GM21515 (cell line): ENCODE measurements around the gene PDE11A.
"Not testable (repeated sequence)": the region's sequence is repeated elsewhere in the genome, so short reads cannot be mapped to it uniquely, and the experiment has no call there.

Experiments used
- ATAC-seq: cut with Tn5 transposase; IDR thresholded peaks from one replicate; pipeline ENCODE4 v1.9.1; 2021; ENCODE audit not compliant: unreplicated experiment

PDE11A gene

DNA sequence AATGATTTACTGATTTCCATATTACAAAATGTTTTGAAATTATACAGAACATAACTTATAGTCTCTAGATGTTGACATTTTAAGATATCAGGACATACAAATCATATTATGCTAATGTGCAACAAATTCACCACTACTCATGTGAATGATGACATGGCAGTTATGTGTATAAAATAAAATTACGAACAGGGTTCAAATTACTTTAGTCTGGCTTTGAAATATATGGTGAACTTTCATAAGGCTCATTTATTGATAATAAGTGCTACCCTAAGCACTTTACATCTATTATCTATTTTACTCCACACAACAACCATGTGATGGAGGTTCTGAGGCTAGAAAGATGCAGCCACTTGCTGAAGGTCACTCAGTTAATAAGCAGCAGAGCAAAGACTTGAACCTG lies 62.8 kb downstream of the PDE11A start:
- ATAC-seq = no peak

- ATAC-seq = no peak
Observed at GRCh38 chr2:178008636-178009289, 63.8 kb downstream of the PDE11A start.

- no peak for ATAC-seq
Observed at GRCh38 chr2:178006710-178007109, 65.9 kb downstream of the PDE11A start.

DNA sequence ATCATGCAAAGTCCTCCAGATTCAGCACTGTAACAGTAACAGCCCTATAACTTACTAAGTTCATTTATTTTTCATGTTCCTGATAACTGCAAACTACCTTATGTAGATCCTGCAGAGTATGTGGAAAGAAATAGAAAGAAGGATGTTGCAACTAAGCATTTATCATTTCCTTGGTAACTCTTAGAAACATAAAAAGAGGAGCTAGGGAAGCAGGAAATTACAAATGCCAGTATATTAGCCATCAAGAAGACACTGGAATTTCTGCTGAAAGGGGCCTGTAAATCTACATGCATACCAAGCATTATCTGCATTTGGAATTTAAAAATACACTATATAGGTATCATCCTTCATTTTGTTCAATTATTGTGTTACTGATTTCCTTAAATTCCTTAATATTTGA lies 66.8 kb downstream of the PDE11A start:
- no peak for ATAC-seq

DNA sequence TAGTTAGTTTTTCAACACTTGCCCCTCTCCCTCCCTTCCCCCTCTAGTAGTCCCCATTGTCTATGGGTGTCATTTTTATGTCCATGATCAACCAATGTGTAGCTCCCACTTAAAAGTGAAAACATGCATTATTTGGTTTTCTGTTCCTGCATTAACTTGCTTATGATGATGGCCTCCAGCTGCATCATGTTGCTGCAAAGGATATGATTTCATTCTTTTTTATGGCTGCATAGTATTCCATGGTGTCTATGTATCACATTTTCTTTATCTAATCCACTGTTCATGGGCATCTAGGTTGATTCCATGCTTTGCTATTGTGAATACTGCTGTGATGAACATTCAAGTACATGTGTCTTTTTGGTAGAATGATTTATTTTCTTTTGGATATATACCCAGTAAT lies 70.5 kb downstream of the PDE11A start:
- no peak for ATAC-seq

GRCh38 chr2:177998996-177999395 lies 73.6 kb downstream of the PDE11A start:
- no peak for ATAC-seq

DNA sequence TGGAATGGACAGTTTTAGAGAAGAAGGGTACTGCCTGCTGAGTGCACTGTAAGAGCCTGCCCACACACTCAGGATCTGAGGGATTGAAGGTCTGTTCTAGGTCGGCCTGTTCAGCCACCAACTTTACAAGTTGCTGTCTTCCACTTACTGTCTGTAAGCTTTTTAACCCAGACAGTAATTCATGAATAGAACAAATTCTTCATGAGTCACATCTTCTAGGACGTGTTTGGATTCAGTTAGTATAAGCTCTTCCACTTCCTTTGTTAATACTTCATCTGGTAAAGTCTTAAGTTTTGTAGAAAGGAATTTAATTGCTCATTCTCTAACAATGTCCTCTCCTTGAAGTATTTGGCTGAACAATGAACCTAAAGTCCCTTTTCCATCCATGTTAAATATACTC lies 74.6 kb downstream of the PDE11A start:
- ATAC-seq = no peak

DNA sequence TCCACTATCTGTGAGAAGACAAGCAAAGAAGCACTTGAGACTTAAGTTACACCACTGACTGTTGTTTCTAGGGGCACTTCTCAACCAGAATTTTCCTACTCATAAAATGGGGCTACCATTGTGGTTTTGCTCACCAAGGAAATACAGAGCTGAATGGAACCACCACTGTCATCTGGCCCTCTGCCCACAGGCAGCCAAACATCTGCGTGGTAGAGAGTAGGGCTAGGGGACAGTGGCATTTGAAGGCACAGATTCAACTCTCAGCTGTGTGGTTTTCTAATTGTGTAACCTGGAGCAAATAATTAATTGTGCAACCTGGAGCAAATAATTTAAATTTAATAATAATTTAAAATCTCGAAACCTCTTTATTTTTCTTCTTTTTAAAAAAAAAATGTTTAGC lies 79.6 kb downstream of the PDE11A start:
- no peak for ATAC-seq

DNA sequence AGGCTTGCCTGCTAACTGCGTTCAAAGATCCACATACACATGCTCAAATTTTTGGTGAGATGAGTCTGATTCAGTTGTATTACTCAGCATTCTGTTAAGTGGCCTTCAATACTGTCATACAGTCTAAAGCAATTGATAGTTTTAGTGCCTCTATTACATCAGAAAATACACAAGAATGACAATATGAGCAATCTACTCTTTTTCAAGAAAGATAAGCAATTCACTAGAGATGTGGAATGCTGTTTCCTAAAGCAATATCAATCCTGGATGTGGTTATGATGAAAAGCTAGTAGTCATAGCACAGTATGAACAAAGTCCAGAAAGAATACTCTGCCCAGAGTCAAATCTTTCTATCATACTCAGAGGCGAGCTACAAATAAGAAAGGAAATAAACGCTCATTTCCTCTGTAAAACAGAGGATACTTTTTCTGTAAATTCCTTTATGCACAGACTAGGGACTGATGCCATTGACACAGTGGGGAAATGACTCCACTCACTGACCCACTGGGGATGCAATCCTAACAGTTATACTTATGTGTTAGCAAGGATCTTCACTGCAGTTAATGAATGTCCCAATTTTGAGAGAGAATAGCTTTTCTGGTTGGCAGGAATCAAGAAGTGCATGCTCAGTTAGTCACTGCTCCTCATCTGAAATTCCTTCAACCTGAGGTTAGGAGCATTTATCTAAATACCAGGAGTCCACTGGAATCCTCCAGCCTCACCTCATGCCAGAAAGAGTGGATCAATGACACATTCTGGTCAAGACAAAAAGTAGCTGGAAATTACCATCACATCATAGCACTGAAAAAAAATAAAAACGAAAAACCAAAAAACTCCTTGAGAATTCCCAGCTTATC lies 83.3 kb downstream of the PDE11A start:
- no peak for ATAC-seq

- no peak for ATAC-seq
Observed at GRCh38 chr2:177984749-177985148, 87.8 kb downstream of the PDE11A start.

DNA sequence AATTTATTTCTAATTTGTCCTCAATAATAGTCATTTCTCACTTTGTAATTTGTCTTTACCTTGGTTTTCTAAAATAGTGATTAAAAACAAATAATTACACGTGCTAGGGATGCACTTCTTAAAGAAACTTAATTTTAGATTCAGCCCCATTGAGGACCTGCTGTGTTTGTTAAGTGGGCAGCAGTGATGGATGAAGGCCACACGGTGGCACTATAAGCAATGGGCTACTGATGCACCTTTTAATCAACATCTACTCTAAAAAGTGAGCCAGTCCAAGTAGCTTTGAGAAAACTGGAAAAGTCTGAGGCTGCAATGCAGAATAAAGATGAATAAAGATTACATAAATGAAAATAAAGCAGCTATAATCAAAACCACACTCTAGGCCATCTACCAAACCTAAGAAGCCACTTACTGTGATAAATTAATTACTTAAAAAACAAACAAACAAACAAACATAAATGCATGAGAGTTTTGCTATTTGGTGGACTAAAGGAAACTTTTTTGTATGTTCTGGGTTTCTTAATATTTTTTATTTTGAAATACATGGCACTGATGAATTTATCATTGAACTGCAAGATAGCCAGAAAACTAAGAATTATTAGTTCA lies 89.3 kb downstream of the PDE11A start:
- peak; percentile 94 for ATAC-seq

DNA sequence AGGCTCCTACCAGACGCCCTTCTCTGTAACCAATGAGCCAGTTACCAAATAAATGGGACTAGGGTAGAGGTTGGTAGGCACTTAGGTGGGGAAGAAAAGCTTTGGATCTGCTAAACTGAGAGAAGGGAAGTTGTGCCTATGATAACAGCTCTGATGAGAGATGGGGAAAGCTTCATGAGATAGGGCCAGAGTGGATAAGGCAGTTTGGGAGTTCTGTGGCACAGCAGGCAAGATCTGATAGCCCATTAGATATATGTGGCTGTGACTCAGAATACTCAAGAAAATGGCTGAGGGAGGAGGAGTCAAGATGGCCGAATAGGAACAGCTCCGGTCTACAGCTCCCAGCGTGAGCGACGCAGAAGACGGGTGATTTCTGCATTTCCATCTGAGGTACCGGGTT lies 99.8 kb downstream of the PDE11A start:
- ATAC-seq = no peak

DNA sequence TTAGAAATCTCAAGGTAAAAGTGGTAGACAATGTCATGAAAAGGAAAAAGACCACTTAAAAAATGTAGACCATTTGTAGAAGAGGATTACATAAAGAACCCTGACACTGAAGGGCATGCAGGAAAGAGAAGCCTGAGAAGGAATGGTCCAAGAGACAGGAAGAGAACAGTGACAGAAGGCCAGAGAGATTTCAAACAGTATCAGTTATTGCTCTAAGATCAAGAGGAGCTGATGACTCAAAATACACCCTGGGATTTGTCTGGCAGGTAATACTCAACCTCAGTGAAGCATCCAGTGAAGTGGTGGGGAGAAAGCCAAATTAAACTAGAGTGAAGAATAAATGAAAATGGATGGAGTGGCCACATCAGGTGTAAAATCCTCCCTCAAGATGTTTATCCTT lies 100.5 kb downstream of the PDE11A start:
- no peak for ATAC-seq

- ATAC-seq = no peak
Observed at GRCh38 chr2:177970670-177971454, 101.7 kb downstream of the PDE11A start.

DNA sequence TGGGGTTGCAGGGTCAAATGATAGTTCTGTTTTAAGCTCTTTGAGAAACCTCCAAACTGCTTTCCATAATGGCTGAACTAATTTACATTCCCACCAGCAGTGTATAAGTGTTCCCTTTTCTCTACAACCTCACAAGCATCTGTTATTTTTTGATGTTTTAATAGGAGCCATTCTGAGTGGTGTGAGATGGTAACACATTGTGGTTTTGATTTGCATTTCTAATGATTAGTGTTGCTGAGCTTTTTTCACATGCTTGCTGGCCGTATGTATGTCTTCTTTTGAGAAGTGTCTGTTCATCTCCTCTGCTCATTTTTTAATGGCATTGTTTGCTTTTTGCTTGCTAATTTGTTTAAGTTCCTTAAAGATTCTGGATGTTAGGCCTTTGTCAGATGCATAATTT lies 107.7 kb downstream of the PDE11A start:
- ATAC-seq = no peak

- ATAC-seq = no peak
Observed at GRCh38 chr2:177952151-177952550, 120.4 kb downstream of the PDE11A start.

DNA sequence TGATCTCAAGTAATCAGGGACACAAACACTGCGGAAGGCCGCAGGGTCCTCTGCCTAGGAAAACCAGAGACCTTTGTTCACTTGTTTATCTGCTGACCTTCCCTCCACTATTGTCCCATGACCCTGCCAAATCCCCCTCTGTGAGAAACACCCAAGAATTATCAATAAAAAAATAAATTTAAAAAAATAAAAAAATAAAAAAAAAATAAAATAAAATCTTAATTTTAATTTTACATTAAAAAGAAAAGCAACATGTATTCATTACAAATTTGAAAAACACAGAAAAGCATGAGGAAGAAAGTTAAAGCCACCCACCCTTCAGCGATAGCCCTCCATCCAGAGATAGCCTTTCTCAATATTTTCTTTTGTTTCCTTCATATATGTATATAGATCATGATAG lies 125.0 kb downstream of the PDE11A start:
- ATAC-seq = not testable (repeated sequence)

DNA sequence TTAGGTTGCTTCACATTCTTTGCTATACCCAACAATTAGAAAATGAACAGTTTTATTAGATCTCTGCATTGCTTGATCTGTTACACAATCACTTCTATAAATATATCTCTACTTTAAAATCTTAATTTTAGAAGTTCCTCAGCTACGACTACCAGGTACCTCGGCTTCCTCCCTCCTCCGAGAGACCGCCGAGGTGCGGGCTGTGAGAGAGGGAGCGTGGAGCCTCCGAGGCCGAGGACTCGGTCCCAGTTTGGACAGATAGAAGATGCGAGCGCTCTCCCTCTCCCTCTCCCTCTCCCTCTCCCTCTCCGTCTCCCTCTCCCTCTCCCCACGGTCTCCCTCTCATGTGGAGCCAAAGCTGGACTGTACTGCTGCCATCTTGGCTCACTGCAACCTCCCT lies 128.0 kb downstream of the PDE11A start:
- not testable (repeated sequence) for ATAC-seq

- no peak for ATAC-seq
Observed at GRCh38 chr2:177942731-177943130, 129.8 kb downstream of the PDE11A start.

- ATAC-seq = no peak
Observed at GRCh38 chr2:177939211-177939610, 133.4 kb downstream of the PDE11A start.

DNA sequence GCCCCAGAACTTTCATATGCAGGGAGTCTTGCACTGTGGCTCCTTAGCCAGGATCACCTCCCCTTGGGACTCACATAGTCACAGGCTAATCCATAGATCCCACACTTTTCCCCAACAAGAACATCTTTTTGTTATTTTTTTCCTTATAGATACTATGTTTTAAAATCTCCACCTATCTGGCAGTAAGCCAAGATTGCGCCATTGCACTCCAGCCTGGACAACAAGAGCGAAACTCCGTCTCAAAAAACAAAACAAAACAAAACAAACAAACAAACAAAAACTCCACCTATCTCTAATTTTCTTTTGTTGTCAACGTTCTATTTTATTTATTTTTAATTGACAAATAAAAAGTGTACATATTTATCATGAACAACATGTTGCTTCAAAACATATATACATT lies 141.7 kb downstream of the PDE11A start:
- no peak for ATAC-seq
